Kasumi-1 (cell line): ENCODE data around the gene PAEP.
"Not testable (repeated sequence)": the region's sequence is repeated elsewhere in the genome, so short reads cannot be mapped to it uniquely, and the experiment has no call there.

Experiments
- DNase-seq, 2 experiments: peaks; one replicate each; lab custom pipeline; 2025; lab: John Stamatoyannopoulos, UW

PAEP gene

DNA sequence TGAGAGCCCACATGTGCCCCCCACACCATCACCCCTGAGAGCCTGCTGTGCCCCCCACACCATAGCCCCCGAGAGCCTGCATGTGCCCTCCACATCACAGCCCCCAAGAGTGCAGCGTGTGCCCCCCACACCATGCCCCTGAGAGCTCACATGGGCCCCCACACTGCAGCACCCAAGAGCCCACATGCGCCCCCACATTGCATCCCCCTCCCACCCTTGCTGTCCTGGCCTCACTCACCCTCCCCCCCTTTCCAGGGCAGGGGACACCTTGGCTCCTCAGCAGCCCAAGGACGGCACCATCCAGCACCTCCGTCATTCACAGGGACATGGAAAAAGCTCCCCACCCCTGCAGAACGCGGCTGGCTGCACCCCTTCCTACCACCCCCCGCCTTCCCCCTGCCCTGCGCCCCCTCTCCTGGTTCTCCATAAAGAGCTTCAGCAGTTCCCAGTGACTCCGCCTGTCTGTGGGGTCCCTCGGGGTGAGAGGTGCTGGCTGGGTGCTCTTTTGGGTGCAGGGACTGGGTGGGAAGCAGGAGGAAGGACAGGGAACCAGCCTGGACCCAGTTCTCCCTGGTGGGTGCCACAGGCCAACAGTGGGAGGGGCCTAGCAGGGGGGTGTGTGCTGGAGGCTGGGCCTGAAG is 35.3 kb upstream of the PAEP start:
- DNase-seq: no peak

DNA sequence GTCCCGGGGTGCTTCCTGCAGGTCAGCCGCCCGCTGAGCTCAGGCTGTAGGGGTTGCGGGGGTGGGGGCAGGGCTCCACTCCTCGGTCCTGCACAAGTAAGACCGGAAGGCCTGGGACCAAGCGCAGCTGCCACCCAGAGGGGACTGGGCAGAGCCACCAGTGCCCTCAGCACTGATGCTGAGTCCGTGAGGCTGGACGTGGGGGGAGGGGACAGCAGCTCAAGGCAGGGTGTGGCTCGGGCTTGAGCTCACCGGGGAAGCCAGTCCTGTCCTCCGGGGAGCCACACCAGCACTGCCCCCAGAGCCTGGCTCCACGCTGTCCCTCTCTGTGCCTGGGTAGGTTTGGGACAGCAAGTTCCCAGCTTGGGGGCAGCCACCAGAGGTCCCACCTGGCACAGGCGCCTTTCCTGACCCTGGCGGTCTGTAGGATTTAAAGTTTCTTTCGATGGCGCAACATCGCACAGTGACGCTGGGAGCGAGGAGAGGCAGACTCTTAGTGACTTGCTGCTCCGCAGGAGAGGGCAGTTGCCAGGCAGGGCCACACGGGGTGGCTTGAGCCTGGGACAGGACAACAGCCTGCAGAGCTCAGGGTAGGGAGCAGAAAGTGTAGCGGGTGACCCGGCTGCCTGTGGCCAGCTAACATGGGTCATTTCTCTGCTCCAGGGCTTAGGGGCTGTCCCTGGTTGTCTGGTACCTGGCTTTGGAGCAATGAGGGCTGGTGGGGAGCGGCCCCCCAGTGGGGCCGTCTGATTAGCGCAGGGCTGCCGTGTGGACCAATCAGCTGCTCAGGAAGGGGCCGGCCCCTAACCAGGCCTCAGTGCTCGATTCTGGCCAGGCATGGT is 34.6 kb upstream of the PAEP start:
- DNase-seq: no peak

DNA sequence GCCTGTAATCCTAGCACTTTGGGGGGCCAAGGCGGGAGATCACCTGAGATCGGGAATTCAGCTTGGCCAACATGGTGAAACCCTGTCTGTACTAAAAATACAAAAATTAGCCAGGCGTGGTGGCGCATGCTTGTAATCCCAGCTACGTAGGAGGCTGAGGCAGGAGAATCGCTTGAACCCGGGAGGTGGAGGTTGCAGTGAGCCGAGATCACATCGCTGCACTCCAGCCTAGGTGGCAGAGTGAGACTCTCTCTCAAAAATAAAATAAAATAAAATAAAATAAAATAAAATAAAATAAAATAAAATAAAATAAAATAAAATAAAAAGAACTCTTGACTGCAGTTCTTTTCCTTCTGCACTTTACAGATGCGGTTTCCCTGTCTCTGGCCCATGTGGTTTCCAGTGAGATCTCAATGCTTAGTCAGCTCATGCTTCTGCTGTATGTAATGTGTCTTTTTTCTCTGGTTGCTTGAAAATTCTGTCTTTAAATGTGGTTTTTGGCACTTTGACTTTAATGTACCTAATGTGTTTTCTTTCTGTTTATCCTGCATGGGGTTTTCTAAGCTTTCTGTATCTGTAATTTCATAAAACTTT is 32.6 kb upstream of the PAEP start:
- not testable (repeated sequence) for DNase-seq

DNA sequence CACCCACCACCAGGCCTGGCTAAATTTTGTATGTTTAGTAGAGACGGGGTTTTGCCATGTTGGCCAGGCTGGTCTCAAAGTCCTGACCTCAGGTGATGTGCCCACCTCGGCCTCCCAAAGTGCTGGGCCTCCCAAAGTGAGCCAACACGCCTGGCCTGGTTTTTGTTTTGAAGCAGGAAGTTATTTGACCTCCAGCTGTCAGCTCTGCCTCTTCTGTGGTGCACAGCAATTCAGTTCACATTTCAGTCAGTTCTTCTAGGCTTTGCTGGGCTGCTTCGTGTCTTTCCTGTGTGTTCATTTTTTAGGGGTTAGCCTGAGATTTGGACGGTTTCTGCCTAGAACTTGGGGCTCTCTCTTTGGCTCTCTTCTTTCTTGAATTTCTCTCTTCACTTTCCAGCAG is 31.4 kb upstream of the PAEP start:
- no peak for DNase-seq

DNA sequence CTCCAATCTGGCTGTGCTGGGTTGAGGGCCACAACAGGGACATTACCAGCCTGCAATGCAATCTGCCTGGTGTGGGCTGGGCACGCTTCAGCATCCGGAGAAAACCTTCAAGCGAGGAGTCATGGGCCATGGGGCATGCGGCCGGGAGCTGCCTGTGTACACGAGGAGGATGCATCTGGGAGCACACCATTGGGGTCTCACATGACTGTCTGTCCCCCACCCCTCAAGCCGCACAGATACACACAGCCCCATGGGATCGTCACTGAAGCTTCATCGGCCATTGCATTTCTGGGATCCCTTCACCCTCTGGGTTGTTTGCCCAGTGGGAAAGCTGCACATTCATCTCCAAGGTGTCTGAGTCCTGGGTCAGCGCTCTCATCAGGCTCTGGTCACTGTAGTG is 30.5 kb upstream of the PAEP start:
- no peak for DNase-seq

DNA sequence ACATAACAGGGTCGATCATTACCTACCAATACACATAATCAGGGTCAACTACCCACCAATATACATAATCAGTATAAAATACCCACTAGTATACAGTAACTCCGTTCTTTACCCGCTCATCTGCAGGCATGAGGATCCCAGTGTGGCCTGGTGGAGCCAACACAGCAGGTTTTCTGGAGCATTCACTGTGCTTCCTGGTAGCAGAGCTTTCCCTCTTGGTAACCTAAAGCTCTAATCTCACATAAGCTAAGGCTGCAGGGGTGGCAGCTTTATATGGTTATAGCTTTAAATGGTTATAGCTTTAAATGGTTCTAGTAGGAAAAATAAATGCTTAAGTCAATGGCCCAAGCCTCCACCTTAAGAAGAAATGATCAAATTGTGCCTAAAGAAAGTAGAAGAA is 28.4 kb upstream of the PAEP start:
- DNase-seq: no peak

DNA sequence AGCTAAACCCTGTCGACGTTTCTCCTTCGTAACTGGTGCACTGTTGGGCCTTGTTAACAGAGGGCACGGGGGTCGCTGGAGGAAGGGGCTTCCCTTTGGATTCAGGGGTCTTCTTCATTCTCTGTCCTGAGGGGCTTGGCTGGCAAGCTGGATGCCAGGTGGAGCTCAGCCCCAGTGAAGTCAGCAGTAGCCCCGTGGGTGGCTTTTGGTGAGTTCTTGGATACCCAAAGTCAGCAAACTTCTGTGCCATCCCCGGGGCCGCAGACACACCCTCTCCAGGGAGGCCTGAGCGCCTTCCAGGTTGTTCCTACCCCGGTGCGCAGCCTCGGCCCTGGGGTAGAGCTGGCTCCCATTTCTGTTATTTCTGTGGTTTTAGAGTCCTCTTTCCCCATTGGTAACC is 27.9 kb upstream of the PAEP start:
- no peak for DNase-seq

DNA sequence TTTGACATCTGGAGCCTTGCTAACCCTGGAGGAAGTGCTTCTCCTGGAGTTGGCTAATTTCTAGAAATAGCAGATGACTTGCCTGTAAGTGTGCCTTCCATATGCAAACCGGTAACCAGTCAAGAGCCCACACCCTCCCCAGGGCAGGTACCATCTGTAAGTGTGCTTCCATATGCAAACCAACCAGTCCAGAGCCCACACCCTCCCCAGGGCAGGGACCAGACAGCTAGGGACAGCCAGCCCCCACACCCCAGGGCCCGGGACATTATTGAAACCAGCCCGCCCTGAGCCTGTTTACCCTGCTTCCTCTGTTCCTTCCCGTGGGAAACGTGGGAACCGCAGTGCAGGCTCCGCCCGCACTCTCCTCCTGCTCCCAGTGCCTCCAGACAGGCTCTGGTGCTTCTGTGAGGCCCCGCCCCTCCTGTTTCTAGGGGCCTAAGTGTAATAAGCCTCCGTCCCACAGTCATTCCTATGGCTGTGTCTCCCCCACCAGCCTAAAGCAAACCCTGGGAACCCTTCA is 27.3 kb upstream of the PAEP start:
- DNase-seq: not testable (repeated sequence)

DNA sequence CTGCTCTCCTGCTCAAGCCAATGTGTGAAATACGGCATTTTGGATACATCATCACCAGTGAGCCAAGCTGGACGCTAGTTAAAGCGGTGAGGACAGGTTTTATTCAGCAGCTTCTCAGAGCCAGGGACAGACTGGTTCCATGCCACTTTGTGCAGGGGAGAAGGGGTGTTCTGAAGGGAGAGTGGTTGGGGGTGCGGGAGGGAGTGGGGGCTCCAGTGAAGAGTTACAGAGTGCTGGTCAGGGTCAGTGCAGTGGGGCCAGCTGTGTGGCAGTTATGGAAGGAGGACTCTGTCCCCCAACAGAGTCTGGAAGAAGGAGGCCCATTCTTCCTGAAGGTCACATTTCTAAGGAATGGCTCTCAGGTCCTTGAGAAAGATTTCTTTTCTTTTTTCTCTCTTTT is 26.7 kb upstream of the PAEP start:
- DNase-seq: not testable (repeated sequence)

DNA sequence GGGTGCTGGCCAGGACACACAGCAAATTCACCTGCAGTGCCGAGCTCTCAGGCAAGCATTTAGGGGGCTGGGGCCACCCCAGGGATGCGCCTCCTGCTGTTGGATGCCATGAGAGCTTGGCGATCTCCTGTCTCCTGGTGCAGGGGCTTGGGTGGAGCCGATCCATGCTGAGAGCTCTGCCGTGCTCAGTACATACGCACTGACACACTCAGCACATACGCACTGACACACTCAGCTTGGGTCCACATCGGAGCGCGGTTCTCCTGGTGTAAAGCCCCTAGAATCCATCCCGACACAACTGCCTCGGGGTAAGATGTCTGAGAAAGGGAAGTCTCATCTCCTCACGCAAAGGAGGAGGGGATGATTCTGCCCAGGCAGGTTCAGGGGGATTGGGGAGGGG is 25.9 kb upstream of the PAEP start:
- DNase-seq: not testable (repeated sequence)

DNA sequence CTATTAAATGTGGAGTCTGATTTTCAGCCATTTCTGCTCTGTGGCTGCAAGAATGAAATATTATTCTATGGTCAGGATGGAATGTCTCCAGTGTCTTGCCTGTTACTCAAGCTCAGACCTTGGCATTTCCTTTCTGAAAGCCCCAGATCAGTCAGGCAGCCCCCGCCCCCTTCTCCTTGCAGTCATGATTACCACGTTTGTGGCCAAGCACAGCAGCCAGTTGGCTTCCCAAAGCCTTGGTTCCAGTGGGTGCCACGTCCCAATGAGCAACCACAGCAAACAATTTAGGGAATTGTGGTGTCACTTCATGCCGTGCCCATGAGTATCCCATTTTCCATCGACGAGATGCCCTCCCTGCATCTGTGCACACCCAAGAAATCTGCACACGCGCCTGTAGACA is 25.3 kb upstream of the PAEP start:
- DNase-seq: no peak

DNA sequence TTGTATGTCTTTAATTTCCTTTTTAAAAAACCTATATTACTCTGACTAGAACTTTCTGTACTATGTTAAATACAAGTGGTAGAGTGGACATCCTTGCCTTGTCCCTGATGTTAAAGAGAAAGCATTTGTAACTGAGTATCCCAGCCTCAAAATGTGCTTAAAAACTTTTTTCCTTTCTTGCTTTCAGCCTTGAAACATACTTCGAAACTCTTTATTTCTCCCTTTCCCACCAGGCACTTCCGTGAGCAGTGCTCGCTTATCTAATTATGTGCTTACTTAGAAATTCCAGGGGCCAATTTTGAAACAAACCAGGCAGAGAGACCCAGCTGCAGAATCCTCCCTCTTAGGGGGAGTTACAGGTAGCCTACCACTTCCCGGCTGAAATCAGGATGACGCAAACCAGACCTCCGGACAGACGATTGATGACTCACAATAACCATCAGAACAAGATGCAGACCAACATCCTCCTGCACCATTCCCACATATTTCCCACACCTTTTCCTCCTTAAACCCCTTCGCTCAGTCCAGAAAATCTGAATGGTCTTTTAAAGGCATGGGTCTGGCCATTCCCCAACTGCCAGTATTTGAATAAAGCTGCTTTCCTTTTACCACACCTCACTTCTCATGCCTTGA is 18.2 kb upstream of the PAEP start:
- DNase-seq: not testable (repeated sequence)

DNA sequence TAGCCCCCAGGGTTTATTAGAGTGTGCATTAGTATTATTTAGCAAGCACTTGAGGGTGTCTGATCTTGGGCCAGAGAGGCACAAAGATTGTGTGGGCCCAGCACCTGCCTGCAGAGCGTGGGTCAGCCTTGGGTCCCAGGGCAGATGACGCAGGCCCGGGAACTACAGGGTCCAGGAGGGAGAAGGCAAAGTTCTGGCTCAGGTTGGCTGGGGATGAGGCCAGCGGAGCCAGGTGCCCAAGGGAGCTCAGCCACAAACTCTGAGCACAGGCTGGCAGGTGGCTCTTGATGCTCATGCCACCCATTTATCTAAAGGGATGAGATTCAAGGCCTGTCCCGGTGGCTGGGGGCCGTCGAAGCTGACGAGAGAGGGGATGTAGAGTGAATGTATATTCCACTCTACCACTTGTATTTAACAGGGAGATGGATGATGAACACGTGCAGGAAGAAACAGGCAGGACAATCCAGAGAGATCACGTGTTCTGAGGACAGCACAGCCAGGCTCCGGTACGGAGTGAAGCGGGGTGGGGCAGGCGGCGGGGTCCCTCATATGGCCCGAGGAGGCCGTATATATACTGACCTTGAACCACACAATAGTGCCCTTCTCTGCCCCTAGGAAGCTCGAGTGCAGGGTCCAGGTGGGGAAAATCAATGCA is 16.4 kb upstream of the PAEP start:
- DNase-seq: no peak

DNA sequence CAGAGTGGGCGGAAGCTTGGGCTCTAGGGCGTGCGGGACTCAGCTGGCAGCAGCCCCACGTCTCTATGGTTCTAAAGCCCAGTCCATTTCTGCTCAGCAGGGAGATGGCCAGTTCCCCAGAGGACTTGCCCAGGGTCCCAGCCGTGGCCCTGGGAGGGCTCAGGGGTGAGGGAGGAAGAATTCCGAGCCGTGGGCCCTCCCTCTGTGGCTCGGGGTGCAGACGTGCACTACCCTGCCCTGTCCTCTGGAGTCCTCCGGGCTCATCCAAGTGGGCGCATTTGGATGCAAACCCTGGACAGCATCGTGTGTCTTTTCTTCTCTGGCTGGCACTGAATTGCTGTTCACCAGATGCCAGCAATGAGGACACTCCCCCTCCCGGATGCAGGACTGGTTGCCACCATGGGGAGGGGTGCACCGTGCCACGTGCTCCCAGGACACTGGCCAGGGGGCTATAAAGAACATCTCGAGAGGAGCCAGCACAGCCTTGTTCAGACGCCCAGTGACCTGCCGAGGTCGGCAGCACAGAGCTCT is 15.8 kb upstream of the PAEP start, which contains the start of gene OBP2A:
TSS of gene OBP2A (plus strand) at position 481 of the 531 bp plus-strand sequence. CDS start 55 bp downstream, outside the sequence.
- not testable (repeated sequence) for DNase-seq

DNA sequence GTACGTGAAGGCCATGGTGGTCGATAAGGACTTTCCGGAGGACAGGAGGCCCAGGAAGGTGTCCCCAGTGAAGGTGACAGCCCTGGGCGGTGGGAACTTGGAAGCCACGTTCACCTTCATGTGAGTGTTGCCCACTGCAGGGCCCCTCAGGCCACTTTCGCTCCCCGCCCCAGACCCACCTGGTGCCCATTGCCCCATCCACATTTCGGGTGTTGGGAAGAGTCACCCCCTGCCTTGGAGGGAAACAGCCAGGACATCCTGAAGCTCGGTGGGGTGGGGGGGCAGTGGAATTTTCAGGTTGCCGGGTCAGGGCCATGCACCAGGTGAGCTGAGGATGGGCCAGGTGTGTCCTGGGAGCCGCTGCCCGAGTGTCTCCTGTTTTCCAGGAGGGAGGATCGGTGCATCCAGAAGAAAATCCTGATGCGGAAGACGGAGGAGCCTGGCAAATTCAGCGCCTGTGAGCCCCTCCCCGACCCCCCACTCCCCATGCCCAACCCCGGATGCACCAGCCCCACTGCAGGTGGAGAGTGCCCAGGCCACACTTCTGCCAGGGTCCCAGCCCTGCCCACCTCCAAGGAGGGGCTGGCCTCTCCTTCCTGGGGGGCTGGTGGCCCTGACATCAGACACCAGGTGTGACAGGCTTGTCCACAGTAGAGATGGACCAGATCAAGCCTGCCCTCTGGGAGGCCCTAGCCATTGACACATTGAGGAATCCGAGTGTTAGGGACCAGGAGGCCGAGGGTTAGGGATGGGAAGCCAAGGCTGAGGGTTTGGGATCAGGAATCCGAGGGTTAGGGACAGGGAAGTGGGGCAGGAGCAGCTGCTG is 14.6 kb upstream of the PAEP start:
- not testable (repeated sequence) for DNase-seq

DNA sequence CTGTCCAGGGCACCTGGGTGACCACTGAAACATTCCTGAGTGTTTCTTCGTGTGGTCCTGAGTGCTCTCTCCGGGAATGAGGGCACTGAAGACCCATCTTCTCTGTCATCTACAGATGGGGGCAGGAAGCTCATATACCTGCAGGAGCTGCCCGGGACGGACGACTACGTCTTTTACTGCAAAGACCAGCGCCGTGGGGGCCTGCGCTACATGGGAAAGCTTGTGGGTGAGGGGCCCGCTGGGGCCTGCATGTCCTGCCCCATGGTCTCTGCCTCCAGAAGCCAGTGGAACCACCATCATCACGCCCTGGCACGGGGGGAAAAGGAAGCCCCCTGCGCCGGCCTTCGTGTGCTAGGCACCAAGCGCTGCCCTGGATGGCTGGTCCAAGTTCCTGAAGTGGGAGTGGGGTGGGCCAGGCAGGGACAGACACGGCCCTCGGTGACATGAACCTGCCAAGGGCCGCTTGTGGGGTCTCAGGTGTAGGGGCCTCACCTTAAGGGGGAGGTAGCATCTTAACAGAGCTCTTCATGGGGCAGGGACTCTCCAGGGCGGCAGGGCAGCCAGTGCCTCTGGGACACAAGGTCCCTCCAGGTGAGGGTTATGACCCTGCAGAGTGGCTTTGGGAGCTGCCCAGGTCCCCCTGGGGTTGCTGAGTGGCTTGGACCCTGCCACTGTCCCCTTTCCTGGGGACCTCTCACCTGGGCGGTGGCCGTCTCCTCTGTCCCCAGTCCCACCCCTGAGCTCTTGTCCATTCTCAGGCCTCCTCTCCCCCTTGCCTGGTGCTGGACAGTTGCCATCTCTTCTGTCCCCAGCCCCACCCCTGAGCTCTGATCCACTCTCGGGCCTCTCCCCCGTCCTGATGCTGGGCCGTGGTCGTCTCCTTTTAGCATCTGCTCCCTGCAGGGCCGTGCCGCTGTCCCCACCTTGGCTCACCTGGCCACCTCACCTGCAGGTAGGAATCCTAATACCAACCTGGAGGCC is 13.5 kb upstream of the PAEP start:
- no peak for DNase-seq

DNA sequence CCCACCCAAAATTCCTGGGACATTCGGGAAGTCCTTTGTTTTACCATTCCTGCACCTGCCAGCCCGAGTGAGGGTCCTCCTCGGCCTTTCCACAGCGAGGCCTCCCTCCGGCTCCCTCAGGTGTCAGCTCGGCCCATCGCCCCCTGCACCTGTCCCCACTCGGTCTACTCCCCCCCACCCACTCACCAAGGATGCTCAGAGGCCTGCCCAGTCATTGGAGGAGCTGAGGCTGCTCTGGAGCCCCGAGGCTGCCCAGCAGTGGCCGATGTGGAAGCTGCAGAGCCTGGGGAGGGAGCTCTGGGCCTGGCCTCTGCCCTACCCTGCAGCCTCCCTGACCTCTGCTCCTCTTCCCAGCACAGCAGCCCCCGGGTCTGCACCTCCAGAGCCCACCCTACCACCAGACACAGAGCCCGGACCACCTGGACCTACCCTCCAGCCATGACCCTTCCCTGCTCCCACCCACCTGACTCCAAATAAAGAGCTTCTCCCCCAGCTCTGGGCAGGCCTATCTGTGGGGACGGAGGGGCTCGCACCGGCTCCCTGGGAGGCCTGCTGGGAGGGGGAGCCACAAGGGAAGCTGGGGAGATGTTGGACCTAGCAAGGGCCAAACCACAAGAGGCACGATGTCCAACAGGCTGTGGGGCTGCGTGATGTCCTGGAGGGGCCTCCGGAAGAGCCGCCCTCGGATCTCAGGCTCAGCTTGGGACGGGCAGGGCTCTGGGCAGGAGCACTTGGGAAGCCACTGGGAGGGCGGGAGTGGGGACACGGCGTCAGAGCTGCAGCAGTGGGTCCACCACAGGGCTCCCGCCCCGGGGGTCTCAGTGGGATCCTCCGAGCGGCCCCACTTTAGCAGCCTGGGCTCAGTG is 11.8 kb upstream of the PAEP start:
- not testable (repeated sequence) for DNase-seq

DNA sequence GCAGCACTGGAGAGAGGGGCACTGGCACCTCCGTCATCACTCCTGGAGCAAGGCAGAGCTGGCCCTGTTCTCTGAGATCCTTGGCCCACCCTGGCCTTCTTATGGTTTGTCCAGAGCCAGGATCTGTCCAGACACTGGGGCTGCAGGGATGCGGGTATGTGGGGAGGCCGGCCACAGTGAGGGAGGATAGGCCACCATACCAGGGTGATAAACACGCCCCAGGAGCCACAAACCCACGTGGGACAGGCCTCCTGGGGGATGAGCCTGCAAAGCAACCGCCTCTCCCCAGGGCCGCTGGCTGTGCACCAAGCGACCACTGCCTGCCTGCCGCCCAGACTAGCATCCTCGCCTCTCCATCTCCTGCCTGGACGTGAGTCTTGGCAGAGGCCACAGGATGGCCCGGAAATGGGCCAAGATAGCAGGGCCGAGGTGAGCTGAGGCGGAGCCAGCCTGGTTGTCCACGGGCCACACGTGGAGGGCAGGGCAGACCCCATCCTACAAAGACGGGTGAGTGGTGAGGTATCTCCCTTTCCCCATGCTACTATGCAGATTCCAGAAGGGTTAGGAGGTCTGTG is 11.1 kb upstream of the PAEP start:
- DNase-seq: no peak
